AG04450 (cell line): ENCODE data around the gene ZNF366. TPM values are rescaled to one million over a fixed set of nuclear protein-coding genes. Genes with fewer than 3 reads are reported as not detected.

ENCODE experiments used
- CTCF ChIA-PET: fragments of 300-600, 350-600 bp; formaldehyde crosslinking; extraction: SDS; loops from one replicate; lab custom pipeline; 2022; ENCODE audit warnings: antibody characterized with exemption, inconsistent platforms; lab: Charles Lee
- POLR2A ChIA-PET: fragments of 350-600 bp; formaldehyde crosslinking; extraction: SDS; loops from one replicate; lab custom pipeline; 2021; ENCODE audit warnings: antibody characterized with exemption, inconsistent platforms; lab: Yijun Ruan, JAX
- DNase-seq: peaks from one replicate; pipeline ENCODE4 v3.0.0-alpha.2; 2011; ENCODE audit warnings: low read depth, low spot score
- H3K27ac ChIP-seq: one replicate; pipeline ENCODE4 v1.5.1; 2012; ENCODE audit warnings: low read depth, low read length, control low read depth
- H3K27me3 ChIP-seq: one replicate; pipeline ENCODE4 v1.6.0; 2012; ENCODE audit warnings: low read length; ENCODE audit not compliant: control insufficient read depth, insufficient read depth
- H3K4me3 ChIP-seq: 2 replicates; pipeline ENCODE4 v1.5.1; 2011; ENCODE audit warnings: mild to moderate bottlenecking, low read depth, low read length, control low read depth
- H3K9me3 ChIP-seq: 2 replicates; pipeline ENCODE4 v1.5.1; 2012; ENCODE audit warnings: low read length; ENCODE audit not compliant: control insufficient read depth, insufficient read depth
- CTCF ChIP-seq: IDR thresholded peaks from 2 replicates; pipeline ENCODE4 v1.5.1; 2011; ENCODE audit warnings: low read depth, low read length, control low read depth, inconsistent platforms
- polyA plus RNA-seq: library from polyadenylated mRNA; depleted of rRNA; stranded (reverse); fragments of >200 nt; gene quantifications from 2 replicates; pipeline ENCODE4 v1.2.3, GENCODE V29; 2011

The ZNF366 gene
- polyA plus RNA-seq, 1 experiment = not detected

DNA sequence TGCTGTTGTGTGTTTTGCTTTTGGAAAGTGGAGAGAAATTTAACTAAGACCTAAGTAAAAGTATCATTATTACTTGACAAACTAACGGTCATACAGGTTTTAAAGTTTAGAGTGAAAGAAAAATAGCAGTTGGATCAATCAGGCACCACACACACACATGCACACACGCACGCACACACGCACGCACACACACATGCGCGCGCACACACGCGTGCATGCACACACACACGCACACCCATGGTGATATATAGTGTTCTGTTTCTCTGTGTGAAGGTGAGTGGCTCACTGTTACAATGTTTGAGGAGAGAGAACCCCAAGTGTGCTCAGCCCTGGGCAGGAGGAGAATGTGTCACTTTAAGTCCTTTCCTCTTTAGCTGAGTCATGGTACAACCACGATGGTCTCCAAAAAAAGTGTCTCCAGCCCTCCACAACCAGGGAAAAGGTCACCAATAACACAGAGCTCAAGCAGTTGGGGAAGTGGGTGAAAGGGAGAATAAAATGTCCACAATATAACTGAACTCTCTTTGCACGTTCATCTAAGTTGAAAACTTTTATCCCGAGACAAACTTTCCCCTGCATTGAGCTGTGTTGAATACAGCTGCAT, 3.2 kb downstream of the ZNF366 start:
- no peak for DNase-seq
- TF ChIP-seq CTCF = no peak
- Histone ChIP-seq H3K27ac (no peak overlapping the region), H3K9me3 (no peaks in the 10 kb centered on the region), H3K4me3 (no peak overlapping the region), H3K27me3 (no peaks in the 10 kb centered on the region)
- ChIA-PET POLR2A (no interaction called here), CTCF (interaction anchor here (0.6 to 2.2 kb wide), 3 partner anchors 10 to 138 kb away, joined by 4 to 8 read pairs (median 7); no protein-coding TSS in a partner anchor)

DNA sequence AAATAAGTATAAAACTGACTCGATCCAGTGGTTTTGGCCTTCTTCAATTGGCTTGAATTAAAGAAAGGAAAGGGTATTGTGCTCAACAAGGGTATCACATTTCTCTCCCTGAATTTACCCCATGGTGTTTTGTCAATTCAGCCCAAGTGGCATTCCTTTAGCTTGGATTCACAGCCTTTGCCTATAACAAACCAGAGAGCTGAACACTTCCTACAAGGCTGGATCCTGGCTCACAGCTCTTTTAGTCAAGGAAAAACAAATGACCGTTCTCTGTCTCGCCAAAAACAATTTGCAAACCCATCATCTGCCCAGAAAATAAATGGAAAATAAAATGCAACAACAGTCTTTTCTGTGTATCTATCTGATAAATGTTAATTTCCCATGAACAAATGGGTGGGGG, 5.7 kb downstream of the ZNF366 start:
- ChIA-PET CTCF (interaction anchor here (0.7 kb wide), 1 partner anchor 23 kb away, joined by 4 read pairs; no protein-coding TSS in a partner anchor), POLR2A (no interaction called here)
- no peak for TF ChIP-seq CTCF
- Histone ChIP-seq H3K9me3 (no peaks in the 10 kb centered on the region), H3K27ac (no peak overlapping the region), H3K27me3 (no peaks in the 10 kb centered on the region), H3K4me3 (no peak overlapping the region)
- DNase-seq = no peak

- ChIA-PET POLR2A (no interaction called here), CTCF (no interaction called here)
Observed at GRCh38 chr5:72499730-72500129, 7.5 kb downstream of the ZNF366 start.

GRCh38 chr5:72499090-72499489, 8.1 kb downstream of the ZNF366 start:
- H3K27ac ChIP-seq = no peak overlapping the region
- no peaks in the 10 kb centered on the region for H3K27me3 ChIP-seq
- no peaks in the 10 kb centered on the region for H3K9me3 ChIP-seq
- ChIA-PET CTCF (no interaction called here), POLR2A (no interaction called here)
- no peak for DNase-seq
- TF ChIP-seq CTCF = no peak
- no peak overlapping the region for H3K4me3 ChIP-seq

More at GRCh38 chr5:72499730-72500129, 7.5 kb downstream of the ZNF366 start:
- TF ChIP-seq CTCF = no peak
- Histone ChIP-seq H3K27me3 (no peaks in the 10 kb centered on the region), H3K4me3 (no peak overlapping the region), H3K9me3 (no peaks in the 10 kb centered on the region), H3K27ac (no peak overlapping the region)
- DNase-seq = no peak

- DNase-seq = no peak
- TF ChIP-seq CTCF = no peak
- CTCF ChIA-PET = interaction anchor here (1.2 kb wide), 1 partner anchor 132 kb away, joined by 3 read pairs; no protein-coding TSS in a partner anchor
- POLR2A ChIA-PET = no interaction called here
- H3K27me3 ChIP-seq = no peaks in the 10 kb centered on the region
- H3K9me3 ChIP-seq = no peaks in the 10 kb centered on the region
- H3K4me3 ChIP-seq = no peak overlapping the region
- H3K27ac ChIP-seq = no peak overlapping the region
Observed at GRCh38 chr5:72498284-72498683, 8.9 kb downstream of the ZNF366 start.
